Activated CD4-positive, alpha-beta T cell treated with anti-CD3 and anti-CD28 coated beads for 48 hours (primary cell): ENCODE data around the gene PACRG.
"Not testable (repeated sequence)": the region's sequence is repeated elsewhere in the genome, so short reads cannot be mapped to it uniquely, and the experiment has no call there.

Source experiments
- DNase-seq: peaks from one replicate; pipeline ENCODE4 v3.0.0-alpha.2; 2020

PACRG gene

GRCh38 chr6:162952423-162952822, 224.6 kb downstream of the PACRG start:
- no peak for DNase-seq

DNA sequence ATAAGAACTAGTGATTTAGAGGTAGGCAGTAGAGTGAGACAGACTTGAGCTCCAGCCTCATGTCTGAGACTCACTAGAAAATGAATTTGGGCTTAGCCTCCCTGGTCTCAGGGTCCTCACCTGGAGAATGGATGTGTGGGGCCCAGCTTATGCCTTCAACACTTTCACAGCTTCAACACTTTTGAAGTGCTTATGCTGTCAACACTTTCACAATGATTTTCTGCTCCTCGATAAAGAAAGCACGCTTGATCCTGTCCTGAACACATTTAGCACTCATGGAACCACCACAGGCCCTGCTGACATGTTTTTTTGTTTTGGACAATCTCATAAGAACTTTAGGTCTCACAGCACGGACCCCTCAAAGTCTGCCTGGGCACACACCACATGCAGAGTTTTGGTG, 229.3 kb downstream of the PACRG start:
- DNase-seq: no peak

GRCh38 chr6:162960679-162961457, 233.1 kb downstream of the PACRG start:
- no peak for DNase-seq

DNA sequence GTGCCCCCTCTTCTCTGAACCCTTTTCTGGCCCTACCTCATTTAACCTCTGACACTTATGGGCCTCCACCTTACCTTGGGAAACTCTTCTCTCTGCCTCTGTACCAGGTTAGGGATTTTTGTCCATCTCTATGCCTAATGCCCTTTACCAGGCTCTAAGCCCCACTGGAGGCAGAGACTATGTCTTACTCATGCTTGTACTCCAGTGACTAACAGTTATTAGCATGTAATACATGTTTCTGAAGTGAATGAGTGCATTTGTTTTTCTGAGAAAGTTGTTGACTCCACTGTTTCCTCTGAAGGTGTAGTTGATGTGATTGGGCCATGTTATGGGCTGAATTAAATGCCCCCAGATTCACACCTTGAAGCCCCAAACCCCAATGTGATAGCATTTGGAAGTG, 234.3 kb downstream of the PACRG start:
- no peak for DNase-seq

- DNase-seq: no peak
Observed at GRCh38 chr6:162963861-162964260, 236.1 kb downstream of the PACRG start.

GRCh38 chr6:162964488-162965140, 236.8 kb downstream of the PACRG start:
- no peak for DNase-seq

DNA sequence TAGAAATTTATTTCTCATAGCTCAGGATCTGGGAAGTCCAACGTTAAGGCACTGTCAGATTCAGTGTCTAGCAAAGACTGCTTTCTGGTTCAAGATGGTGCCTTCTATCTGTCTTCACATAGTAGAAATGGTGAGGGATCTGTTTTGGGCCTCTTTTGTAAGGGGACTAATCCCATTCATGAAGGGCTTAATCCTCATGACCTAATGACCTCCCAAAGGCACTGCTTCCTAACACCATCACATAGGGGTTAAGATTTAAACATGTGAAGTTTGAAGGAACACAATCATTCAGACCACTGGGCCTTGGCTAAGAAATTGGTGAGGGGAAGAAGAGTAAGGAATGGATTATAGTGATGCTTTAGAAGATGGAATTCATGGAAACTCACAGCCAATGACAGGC, 237.6 kb downstream of the PACRG start:
- DNase-seq: no peak

GRCh38 chr6:162970246-162970645, 242.5 kb downstream of the PACRG start:
- DNase-seq: no peak

GRCh38 chr6:162971356-162971755, 243.6 kb downstream of the PACRG start:
- no peak for DNase-seq

GRCh38 chr6:162973151-162973872, 245.5 kb downstream of the PACRG start:
- DNase-seq: no peak

DNA sequence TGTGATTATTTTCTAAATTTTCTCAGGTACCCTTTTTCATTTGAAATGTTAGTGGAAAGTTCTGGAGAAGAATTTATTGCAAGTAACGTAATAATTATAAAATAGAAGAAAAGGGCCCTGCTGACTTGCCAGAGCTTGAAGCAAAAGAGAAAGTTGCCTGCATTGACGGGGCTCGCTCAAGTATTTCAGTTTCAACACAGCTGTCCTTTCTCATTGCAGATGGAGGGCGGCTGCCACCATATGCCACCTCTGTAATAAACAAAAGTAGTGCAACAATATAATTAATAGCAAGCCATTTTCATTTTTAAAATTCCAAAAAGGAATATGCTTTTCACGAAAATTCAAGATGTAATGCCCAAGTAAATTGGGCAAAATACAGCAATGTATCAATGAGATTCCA, 246.2 kb downstream of the PACRG start:
- no peak for DNase-seq

GRCh38 chr6:162974685-162975084, 246.9 kb downstream of the PACRG start:
- no peak for DNase-seq

DNA sequence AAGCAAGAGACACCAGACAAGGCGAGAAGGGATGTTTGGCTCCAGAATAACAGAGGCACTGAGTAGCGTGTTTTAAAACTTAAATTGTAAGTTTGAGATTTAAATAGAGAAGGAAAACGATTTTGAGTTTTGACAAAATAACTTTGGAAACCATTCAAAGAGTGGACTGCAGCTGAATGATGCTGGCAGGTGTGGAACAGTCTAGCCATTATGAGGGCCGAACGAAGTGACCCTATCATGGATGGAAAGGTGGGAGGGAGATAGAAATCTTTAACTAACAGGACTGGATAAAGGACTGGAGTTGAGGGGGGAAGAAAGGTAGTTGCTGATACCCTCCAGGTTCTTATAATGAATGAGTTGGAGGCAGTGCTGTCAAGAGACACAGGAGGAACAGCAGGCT, 248.4 kb downstream of the PACRG start:
- DNase-seq: no peak

DNA sequence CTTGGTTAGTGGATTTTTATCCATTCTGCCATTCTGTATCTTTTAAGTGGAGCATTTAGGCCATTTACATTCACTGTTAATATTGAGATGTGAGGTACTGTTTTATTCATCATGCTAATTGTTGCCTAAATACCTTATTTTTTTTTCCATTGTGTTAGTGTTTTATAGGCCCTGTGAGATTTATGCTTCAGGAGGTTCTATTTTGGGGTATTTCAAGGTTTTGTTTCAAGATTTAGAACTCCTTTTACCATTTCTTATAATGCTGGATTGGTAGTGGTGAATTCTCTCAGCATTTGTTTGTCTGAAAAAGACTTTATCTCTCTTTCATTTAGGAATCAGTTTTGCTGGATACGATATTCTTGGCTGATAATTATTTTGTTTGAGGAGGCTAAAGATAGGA, 255.5 kb downstream of the PACRG start:
- not testable (repeated sequence) for DNase-seq

- DNase-seq: no peak
Observed at GRCh38 chr6:162998777-162999176, 271.0 kb downstream of the PACRG start.

- no peak for DNase-seq
Observed at GRCh38 chr6:162999575-163000285, 272.0 kb downstream of the PACRG start.

DNA sequence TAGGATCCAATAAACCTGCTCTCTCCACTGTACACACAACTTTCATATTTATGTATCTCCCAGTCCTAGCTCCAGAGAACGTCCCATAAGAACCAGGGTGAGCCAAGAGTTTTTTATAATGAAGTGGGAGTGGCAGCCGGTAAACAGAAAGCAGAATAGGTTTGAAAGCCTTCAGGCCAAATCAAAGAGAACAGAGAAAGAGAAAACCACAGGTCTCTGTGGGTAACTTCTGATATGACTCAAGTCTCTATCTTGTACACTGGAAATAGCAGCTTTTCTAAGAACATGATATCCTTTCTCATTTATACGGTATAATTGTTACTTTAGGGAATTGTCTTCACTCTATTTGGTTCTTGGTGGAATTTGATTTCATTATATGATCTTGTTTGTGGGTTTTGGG, 273.6 kb downstream of the PACRG start:
- DNase-seq: no peak

- DNase-seq: no peak
Observed at GRCh38 chr6:163008186-163008585, 280.4 kb downstream of the PACRG start.

DNA sequence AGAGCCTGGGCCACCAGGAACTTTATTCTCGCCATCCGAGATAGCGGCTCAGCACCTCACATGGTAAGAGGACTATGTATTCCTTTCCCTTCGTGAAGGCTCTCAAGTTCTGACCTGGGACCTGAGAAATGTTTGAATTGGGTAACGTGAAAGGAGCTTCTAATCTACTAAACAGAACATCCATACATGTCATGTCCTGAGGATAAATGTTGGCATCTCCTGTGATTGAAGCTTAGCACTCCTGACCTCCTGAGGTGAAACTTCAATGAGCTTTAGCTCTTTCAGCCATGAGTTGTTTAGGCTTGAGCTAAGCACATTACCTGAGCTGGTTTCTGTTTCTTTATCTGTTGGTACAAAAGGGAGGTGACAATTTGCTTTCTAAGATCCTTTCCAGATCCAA, 280.9 kb downstream of the PACRG start:
- DNase-seq: no peak

GRCh38 chr6:163010145-163010544, 282.4 kb downstream of the PACRG start:
- DNase-seq: no peak

DNA sequence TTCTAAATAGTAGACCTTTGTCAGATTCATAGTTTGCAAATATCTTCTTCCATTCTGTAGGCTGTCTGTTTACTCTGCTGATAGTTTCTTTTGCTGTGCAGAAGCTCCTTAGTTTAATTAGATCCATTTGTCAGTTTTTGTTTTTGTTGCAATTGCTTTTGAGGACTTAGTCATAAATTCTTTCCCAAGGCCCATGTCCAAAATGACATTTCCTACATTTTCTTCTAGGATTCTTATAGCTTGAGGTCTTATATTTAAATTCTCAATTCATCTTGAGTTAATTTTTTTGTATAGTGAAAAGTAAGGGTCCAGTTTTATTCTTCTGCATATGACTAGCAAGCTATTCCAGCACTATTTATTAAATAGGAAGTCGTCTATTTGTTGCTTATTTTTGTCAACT, 287.0 kb downstream of the PACRG start:
- no peak for DNase-seq

DNA sequence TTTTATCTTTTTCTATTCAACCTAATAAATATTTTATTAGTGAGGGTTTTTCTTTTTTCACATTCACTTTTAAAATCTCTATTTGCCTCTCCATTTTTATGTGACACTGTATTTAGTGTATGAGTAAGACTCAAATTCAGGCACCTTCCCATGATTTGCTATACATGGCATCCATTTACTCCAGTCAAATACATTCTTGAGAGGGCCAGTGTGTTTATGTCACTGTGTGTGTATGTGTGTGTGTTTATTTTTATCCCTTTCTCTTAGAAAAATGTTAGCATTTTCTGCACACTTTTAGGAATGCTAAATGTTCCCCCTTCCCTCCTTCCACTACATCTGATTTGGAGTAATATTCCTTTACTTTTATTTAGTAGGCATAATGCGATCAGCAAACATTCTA, 290.0 kb downstream of the PACRG start:
- DNase-seq: no peak

DNA sequence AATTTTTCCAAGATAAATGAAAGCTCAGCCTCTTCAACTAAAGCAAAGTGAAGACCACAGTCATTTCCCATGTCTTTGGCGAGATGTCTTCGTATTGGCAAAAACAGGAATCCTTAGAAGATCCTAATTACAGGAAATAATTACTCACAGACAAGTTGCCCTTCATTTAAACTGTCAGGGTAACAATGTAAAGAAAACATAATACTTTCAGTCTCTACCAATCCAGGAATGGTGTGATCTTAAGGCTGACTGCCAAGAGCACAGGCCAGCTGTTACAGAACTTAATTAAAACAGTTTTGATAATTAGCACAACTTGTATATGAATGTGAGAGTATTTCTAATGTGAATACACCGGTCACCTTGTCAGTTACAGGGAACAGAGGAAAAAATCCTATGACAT, 292.2 kb downstream of the PACRG start:
- DNase-seq: no peak
